Measurements from ENCODE around the gene NCAM2. TPM values are rescaled to one million over a fixed set of nuclear protein-coding genes. Genes with fewer than 3 reads are reported as not detected.

NCAM2 gene
- total and polyA plus RNA-seq, 2 donors (not counting 3 experiments of a cell fraction or from before 2014, with no cell fraction given) = 0.11 to 0.27 TPM

DNA sequence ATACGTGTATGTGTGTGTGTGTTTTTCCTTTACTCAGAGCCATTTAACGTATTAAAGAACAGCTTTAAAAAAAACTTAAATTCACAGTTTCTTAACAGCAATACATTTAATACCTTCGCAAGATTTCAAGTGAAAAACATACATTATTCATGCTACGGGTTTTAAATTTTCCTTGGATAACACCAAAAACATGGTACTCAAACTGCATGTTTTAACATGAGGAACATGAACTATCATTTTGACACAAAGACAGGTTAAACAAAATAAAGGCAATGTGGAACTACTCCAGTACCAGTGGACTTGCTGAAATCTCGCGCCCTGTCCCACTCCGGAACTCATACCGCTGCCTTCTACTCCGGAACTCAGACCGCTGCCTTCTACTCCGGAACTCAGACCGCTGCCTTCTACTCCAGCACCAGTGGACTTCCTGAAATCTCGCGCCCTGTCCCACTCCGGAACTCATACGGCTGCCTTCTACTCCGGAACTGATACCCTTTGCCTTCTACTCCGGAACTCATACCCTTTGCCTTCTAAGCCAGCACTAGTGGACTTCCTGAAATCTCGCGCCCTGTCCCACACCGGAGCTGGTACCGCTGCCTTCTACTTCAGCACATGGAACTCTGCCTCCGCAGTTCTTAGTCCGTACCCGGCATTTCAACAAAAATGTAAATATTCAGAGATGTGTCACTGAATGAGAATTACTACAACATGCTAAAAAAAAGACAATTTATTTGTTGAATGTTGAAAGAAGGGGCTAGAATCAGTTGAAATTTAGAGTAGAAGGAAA, 148.6 kb downstream of the NCAM2 start:
- no peaks in the 10 kb centered on the region for H4K20me1 ChIP-seq (replicated peaks; ENCODE audit: control insufficient read depth, extremely low read depth, insufficient read depth, low read length)
- H3K27me3 ChIP-seq (ENCODE audit: control insufficient read depth in 2 of 2, insufficient read depth in 2 of 2, low read length in 2 of 2) = no peaks in the 10 kb centered on the region
- ChIA-PET POLR2A (no interaction called here), CTCF (no interaction called here)
- no peak overlapping the region for H3K27ac ChIP-seq (ENCODE audit: insufficient read depth, low read depth, low read length)
- no peaks in the 10 kb centered on the region for H3K9me3 ChIP-seq (replicated peaks; ENCODE audit: control insufficient read depth, insufficient read depth, low read length)
- H3K4me2 ChIP-seq (ENCODE audit: insufficient read depth, low read length) = no peak overlapping the region
- TF ChIP-seq, protein P1, sequence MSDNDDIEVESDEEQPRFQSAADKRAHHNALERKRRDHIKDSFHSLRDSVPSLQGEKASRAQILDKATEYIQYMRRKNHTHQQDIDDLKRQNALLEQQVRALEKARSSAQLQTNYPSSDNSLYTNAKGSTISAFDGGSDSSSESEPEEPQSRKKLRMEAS (IDR thresholded peaks at IDR 0.05; ENCODE audit: insufficient read depth, insufficient read length) = no peak
- TF ChIP-seq POLR2A (IDR thresholded peaks at IDR 0.05; ENCODE audit: low read depth, low read length) = no peak
- TF ChIP-seq GATA2 (IDR thresholded peaks at IDR 0.05; ENCODE audit: insufficient read depth, insufficient read length, low read depth, low read length) = no peak
- no peak for TF ChIP-seq FOS (IDR thresholded peaks at IDR 0.05; ENCODE audit: borderline replicate concordance, insufficient read depth, low read length)
- TF ChIP-seq, protein P2, sequence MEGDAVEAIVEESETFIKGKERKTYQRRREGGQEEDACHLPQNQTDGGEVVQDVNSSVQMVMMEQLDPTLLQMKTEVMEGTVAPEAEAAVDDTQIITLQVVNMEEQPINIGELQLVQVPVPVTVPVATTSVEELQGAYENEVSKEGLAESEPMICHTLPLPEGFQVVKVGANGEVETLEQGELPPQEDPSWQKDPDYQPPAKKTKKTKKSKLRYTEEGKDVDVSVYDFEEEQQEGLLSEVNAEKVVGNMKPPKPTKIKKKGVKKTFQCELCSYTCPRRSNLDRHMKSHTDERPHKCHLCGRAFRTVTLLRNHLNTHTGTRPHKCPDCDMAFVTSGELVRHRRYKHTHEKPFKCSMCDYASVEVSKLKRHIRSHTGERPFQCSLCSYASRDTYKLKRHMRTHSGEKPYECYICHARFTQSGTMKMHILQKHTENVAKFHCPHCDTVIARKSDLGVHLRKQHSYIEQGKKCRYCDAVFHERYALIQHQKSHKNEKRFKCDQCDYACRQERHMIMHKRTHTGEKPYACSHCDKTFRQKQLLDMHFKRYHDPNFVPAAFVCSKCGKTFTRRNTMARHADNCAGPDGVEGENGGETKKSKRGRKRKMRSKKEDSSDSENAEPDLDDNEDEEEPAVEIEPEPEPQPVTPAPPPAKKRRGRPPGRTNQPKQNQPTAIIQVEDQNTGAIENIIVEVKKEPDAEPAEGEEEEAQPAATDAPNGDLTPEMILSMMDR (IDR thresholded peaks at IDR 0.05; ENCODE audit: extremely low read depth in 1 of 2, insufficient read depth in 1 of 2, low read depth in 1 of 2, low read length in 2 of 2) = no peak
- no peak for TF ChIP-seq EZH2 (IDR thresholded peaks at IDR 0.05; ENCODE audit: borderline replicate concordance, low read depth, low read length, severe bottlenecking)
- no peaks in the 10 kb centered on the region for H3K4me1 ChIP-seq (ENCODE audit: control insufficient read depth, extremely low read depth, insufficient read depth, low read length)
- FAIRE-seq (no peak), DNase-seq (ENCODE audit: low read depth, low spot score) (no peak)
- H3K36me3 ChIP-seq (ENCODE audit: control insufficient read depth in 2 of 2, extremely low read depth in 1 of 2, insufficient read depth in 2 of 2, low read length in 2 of 2) = no peaks in the 10 kb centered on the region
- no TSS peak for BruUV-seq (replicated peaks)
- intact Hi-C loops (cut with micrococcal nuclease) = no loop called here
- H3K9ac ChIP-seq (replicated peaks; ENCODE audit: extremely low read depth, insufficient read depth, low read length) = no peak overlapping the region
- H2AFZ ChIP-seq (ENCODE audit: low read depth, low read length) = no peak overlapping the region
- H3K4me3 ChIP-seq (replicated peaks in 1 of 3; ENCODE audit: insufficient read depth in 1 of 3, low read depth in 1 of 3, low read length in 3 of 3) = no peak overlapping the region
- no peaks in the 10 kb centered on the region for H3K9me1 ChIP-seq (replicated peaks; ENCODE audit: control insufficient read depth, extremely low read depth, insufficient read depth, low read length)
- no peaks in the 10 kb centered on the region for H3K79me2 ChIP-seq (ENCODE audit: control insufficient read depth, insufficient read depth, low read length)
- dilution Hi-C loops (cut with MboI; ENCODE audit: extremely low pct_ligation_motif_present, low sequenced_read_pairs) = no loop called here
